Thymus (tissue), 11 donors: ENCODE measurements around the gene ODF2. TPM values are rescaled to one million over a fixed set of nuclear protein-coding genes. Genes with fewer than 3 reads are reported as not detected.

ENCODE experiments used
- DNase-seq, 9 donors: peaks; one replicate each; pipeline ENCODE4 v3.0.0-alpha.2; 2013; ENCODE audit warnings: low spot score in 9 of 9, low read depth in 6 of 9, missing footprints in 1 of 9
- H3K27ac ChIP-seq, 2 donors: one replicate each; pipeline ENCODE4 v1.5.1; 2013; ENCODE audit warnings: control low read depth in 1 of 2, low read depth in 1 of 2, low read length in 1 of 2, mild to moderate bottlenecking in 1 of 2, moderate library complexity in 1 of 2
- H3K27me3 ChIP-seq, 2 donors: one replicate each; pipeline ENCODE4 v1.5.1; 2013; ENCODE audit warnings: low read length in 1 of 2; ENCODE audit not compliant: control insufficient read depth in 2 of 2, insufficient read depth in 1 of 2
- H3K36me3 ChIP-seq, 2 donors: one replicate each; pipeline ENCODE4 v1.5.1; 2013; ENCODE audit warnings: low read length in 1 of 2, mild to moderate bottlenecking in 1 of 2, moderate library complexity in 1 of 2; ENCODE audit not compliant: control insufficient read depth in 2 of 2, insufficient read depth in 2 of 2
- H3K4me1 ChIP-seq, 2 donors: one replicate each; pipeline ENCODE4 v1.5.1; 2013; ENCODE audit warnings: low read length in 2 of 2; ENCODE audit not compliant: control insufficient read depth in 2 of 2, insufficient read depth in 2 of 2
- H3K4me3 ChIP-seq, 2 donors: one replicate each; pipeline ENCODE4 v1.5.1; 2013; ENCODE audit warnings: low read length in 2 of 2, control low read depth in 1 of 2, mild to moderate bottlenecking in 1 of 2
- H3K9me3 ChIP-seq, 2 donors: one replicate each; pipeline ENCODE4 v1.5.1; 2013; ENCODE audit warnings: low read length in 1 of 2, mild to moderate bottlenecking in 1 of 2; ENCODE audit not compliant: control insufficient read depth in 2 of 2, insufficient read depth in 1 of 2
- WGBS: extraction: QIAGEN DNeasy Blood & Tissue Kit; methylation state at CpG from one replicate; pipeline ENCODE4 v1.1.7; 2013; 5-methylcytosine and 5-hydroxymethylcytosine counted together
- polyA plus RNA-seq: library from polyadenylated mRNA; stranded (reverse); fragments of 200-250 nt; gene quantifications from one replicate; pipeline ENCODE4 v1.2.3, GENCODE V29; 2013
- total RNA-seq: library from RNA; stranded (reverse); fragments of 120-200 nt; gene quantifications from one replicate; pipeline ENCODE4 v1.2.4, GENCODE V29; 2013
- donor health status: healthy.

The ODF2 gene
- total and polyA plus RNA-seq, 2 donors: 22.7 to 34.4 TPM

DNA sequence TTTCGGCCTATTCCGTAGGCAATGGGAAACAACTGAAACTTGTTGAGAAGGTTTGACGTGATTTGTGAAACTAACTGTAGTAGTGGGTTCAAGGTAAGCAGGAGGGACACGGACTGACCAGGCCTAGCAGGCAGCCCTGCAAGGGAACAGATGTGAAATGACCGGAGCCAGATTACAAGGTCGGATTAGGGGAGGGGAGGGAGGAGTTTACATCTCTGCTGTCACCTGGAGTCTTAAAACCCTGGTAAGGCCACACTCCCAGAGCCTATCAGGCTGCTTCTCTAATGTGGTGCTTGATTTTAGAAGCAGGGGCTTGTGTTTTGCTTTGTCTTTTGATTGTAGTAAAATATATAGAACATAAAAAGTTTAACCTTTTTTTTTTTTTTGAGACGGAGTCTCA is 93.1 kb downstream of the ODF2 start:
- Histone ChIP-seq H3K4me1 (peaks cover 2 to 24% of the 10 kb centered on the region in 2 donors), H3K9me3 (no peaks in the 10 kb centered on the region), H3K27me3 (no peaks in the 10 kb centered on the region), H3K36me3 (no peaks in the 10 kb centered on the region), H3K27ac (no peak overlapping the region), H3K4me3 (no peak overlapping the region)
- WGBS: over 99% methylated on average over 7 of the region's 7 CpGs
- no peak for DNase-seq

- H3K27ac ChIP-seq: peak overlapping the region in 1 of 2 donors; percentile 36
- H3K4me3 ChIP-seq: no peak overlapping the region
- no peaks in the 10 kb centered on the region for H3K9me3 ChIP-seq
- no peaks in the 10 kb centered on the region for H3K36me3 ChIP-seq
- H3K4me1 ChIP-seq: peaks cover 10 to 36% of the 10 kb centered on the region in 2 donors
- no peaks in the 10 kb centered on the region for H3K27me3 ChIP-seq
- 90% methylated on average over 2 of the region's 2 CpGs for WGBS
- DNase-seq: no peak
Observed at GRCh38 chr9:128550226-128550625, 94.4 kb downstream of the ODF2 start.

Other genes with a start within 250 kb of the ODF2 start
- 18.3 TPM for gene GOLGA2, start 180.0 kb upstream of the ODF2 start, total RNA-seq
- 45.0 TPM for gene GOLGA2, start 180.0 kb upstream of the ODF2 start, polyA plus RNA-seq
- 25.9 TPM for gene SWI5, start 179.7 kb upstream of the ODF2 start, total RNA-seq
- gene SWI5, start 179.7 kb upstream of the ODF2 start, polyA plus RNA-seq: 26.3 TPM
- gene TRUB2, start 133.6 kb upstream of the ODF2 start, total RNA-seq: 20.3 TPM
- gene TRUB2, start 133.6 kb upstream of the ODF2 start, polyA plus RNA-seq: 14.9 TPM
- gene COQ4, start 133.2 kb upstream of the ODF2 start, total RNA-seq: 27.9 TPM
- gene COQ4, start 133.2 kb upstream of the ODF2 start, polyA plus RNA-seq: 61.7 TPM
- gene SLC27A4, start 115.5 kb upstream of the ODF2 start, total RNA-seq: 6.7 TPM
- gene SLC27A4, start 115.5 kb upstream of the ODF2 start, polyA plus RNA-seq: 20.7 TPM
- 46.7 TPM for gene URM1, start 84.6 kb upstream of the ODF2 start, total RNA-seq
- 37.9 TPM for gene URM1, start 84.6 kb upstream of the ODF2 start, polyA plus RNA-seq
- gene CERCAM, start 35.1 kb upstream of the ODF2 start, total RNA-seq: 2.3 TPM
- gene CERCAM, start 35.1 kb upstream of the ODF2 start, polyA plus RNA-seq: 3.1 TPM
- 36.8 TPM for gene GLE1, start 48.7 kb downstream of the ODF2 start, total RNA-seq
- 23.7 TPM for gene GLE1, start 48.7 kb downstream of the ODF2 start, polyA plus RNA-seq
- gene SPTAN1, start 96.6 kb downstream of the ODF2 start, total RNA-seq: 109 TPM
- 136 TPM for gene SPTAN1, start 96.6 kb downstream of the ODF2 start, polyA plus RNA-seq
- 56.1 TPM for gene DYNC2I2, start 200.8 kb downstream of the ODF2 start, total RNA-seq
- 37.5 TPM for gene DYNC2I2, start 200.8 kb downstream of the ODF2 start, polyA plus RNA-seq
- gene SET, start 233.2 kb downstream of the ODF2 start, total RNA-seq: 654 TPM
- gene SET, start 233.2 kb downstream of the ODF2 start, polyA plus RNA-seq: 177 TPM
- 3.8 TPM for gene PKN3, start 246.5 kb downstream of the ODF2 start, total RNA-seq
- gene PKN3, start 246.5 kb downstream of the ODF2 start, polyA plus RNA-seq: 10.4 TPM